Activated T-cell treated with anti-CD3 and anti-CD28 coated beads for 24 hours (primary cell): ENCODE measurements around the gene ADSS1.

Source experiments
- DNase-seq: peaks from one replicate; pipeline ENCODE4 v3.0.0-alpha.2; 2020; ENCODE audit warnings: low read depth

The ADSS1 gene

DNA sequence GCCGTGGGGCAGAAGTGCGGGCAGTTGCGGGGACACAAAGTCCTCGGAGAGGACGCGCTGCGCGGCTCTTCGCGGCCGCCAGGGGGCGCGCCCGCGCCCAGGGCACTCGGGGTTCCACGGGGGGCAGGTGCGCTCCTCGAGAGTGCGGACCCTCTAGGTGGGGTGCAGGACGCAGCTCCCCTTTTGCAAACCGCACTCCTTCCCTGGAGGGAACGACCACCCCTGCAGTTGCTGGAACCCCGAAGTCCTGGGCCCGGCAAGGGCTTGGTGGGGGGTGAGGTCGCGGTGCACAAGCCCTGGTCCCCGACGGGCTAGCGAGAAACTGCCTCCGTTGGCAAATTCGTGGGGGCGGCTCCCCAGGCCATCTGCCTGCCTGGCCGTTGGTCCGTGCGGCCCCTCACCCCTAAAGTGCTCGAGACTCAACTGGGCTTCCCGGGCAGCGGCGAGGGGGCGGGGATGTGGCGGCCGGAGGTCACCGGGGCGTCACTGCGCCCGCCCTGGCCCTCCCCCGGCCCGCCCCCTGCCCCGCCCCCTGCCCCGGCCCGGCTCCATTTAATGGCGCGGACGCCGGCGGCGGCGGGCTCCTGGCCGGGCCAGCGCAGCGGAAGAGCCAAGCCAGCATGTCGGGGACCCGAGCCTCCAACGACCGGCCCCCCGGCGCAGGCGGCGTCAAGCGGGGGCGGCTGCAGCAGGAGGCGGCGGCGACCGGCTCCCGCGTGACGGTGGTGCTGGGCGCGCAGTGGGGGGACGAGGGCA is at the start of gene ADSS1:
TSS of gene ADSS1 (plus strand) at position 579 of the 756 bp plus-strand sequence. CDS start at position 621, 42 bp downstream.
- peak; percentile 30 for DNase-seq

DNA sequence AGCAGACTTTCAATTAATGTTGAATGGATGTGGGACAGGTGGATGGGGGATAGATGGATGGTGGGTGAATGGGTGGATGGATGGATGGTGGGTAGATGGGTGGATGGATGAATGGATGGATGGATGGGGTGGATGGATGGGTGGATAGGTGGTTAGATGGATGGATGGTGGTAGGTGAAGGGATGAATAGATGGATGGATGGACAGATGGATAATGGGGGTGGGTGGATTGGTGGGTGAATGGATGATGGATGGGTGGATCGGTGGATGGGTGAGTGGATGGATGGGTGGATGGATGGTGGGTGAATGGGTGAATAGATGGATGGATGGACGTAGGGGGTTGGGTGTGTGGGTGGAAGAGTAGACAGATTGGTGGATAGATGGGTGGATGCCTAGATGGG is 48.6 kb upstream of the ADSS1 start:
- DNase-seq = no peak

DNA sequence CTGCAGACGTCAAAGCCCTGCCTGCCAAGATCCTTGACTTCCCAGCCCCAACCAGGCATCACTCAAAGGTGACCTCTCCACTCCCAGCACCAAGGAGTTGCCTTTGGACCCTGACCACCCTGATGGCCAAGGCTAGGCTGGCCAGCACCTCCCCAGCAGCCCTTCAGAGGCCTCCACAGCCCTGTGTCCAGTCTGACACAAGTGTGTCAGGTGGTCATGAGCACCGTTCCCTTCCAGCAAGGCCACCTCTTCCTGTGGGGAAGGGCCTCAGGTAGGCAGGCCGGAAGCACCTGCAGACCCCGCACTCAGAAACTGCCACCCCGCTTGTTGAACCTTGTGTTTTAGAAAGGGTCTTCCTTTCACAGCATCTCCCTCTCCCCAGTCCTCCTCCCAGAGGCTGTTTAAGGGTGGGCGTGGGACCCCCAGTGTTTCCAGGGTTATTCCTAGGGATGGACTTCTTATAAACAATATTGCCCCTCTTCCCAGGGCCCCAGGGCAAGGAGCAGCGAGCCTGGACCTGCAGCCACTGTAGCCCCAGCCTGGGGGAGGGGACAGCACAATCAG is 47.8 kb upstream of the ADSS1 start:
- DNase-seq = no peak

DNA sequence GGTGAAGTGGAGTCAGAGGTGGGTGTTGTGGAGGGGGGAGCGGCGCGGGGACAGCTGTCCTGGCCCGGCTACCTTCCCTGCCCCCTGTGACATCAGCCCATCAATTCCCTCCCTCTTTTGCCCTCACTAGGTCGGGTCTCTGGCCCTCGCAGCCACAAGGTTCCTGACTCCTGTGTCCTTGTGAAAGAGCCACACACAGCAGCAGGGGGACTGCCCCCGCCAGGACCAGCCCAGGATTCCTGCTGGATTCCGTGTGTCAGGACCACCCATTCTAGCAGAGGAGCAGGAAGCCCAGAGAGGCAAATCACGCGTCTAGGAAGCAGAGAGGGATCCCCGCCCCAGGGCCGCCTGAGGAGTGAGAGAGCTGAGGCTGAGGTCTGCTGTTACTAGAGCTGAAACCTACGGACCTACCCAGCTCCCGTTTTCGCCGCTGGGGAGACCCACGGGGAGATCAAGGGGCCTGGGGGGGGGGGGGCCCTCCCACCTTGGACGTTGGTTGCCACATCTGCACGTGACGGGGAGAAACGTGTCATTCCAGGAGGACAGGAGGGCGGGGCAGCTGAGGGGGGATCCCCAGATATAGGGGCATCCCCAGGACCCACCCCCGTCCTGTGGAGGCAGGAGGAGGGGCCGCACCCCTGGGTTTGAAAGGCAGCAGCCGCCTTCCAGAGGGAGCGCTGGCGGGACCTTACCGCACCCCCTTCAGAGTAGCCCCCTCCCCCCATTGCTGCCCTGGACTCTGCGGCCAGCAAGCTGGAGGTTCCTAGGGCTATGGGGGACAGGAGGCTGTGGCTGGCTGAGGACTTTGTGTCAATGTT is 47.1 kb upstream of the ADSS1 start:
- DNase-seq = peak; percentile 60

DNA sequence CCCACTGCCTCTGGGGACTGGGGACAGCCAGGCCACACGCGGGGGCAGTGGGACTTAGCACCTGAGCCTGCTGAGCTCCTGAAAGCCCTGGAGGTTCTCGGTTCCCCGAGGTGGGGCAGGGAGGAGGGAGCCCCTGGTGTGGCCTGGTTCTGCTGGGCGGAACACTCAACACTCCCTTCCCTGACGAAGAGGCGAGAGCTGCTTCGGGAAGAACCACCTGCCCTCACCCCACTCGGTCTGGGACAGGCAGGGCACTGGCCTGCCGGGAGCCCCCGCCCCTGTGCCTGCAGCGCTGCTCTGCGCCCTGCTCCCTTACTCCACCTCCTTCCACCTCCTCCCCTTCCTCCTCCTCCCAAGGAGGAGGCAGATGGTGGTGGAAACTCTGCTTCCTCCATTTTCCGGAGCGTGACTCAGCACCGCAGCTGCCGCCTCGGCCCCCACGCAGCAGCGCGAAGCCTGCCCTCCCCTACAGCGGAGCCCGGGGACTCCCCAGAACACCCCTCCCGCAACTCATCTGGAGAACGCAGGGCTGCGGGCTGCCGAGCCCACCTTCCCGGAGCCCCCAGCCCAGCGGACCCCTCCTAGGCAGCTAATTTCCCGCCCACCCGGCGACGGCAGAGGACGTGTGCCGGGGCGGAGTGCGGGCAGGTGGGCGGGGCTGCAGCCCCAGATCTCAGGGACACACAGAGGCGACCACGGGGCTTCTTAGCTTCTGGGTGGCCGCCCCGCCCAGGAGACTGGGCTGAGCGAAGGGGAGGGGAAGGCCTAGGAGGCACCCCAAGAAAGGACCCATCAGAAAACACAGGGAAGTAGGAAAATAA is 46.3 kb upstream of the ADSS1 start:
- peak; percentile 75 for DNase-seq

DNA sequence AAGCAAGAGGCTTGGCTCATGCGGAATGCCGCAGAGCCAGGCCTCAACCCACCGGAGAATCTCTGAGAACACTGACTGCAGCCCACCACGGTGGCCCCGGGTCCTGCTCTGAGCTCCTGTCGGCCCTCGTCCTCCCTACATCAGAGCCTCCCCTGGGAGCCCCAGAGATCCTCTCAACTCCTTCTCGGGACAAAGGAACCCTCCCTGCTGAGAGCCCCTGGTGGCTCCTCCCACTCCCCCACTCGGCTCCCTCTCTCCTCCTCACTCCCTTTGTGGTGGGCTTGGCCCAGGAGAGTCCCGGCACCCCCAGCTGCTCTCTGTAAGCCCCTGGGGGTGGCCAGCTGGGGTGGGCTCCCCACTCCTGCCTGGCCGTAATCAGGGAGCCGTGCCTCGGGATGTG is 45.7 kb upstream of the ADSS1 start:
- no peak for DNase-seq

DNA sequence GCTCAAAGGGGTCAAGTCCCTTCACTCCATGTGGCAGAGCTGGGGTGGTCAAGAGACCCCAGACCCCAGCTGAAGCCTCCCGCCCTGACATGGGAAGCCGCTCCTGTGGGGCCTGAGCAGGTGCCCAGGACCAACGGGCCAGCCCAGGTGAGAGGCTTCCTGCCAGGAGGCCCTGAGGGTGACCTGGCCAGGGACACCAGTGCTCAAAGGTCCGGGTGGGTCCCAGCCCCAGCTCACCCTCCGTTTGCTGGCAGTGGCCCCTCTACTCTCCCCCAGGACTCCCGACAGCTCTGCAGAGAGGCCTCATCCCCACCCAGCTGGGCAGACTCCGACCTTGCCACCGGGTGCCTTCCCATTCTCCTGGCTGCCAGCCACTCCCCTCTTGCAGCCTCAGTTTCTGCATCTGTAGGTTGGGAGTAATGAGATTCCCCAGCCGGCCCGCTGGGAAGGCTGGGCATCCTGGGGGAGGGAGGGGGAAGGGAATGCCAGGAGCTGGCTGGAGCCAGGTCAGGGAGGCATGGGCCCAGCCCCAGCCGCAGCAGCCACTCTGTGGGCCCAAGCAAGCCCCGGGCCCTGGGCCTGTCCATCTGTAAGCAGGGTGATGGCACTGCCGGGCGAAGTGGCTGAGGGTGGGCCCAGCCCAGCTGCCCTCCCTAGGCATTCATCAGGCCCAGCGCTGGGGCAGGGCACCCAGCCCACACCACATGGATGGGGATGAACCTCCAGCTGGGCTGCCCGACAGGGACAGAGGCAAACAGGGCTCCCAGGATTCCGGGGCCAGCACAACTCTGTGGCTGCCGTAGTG is 44.9 kb upstream of the ADSS1 start:
- no peak for DNase-seq

DNA sequence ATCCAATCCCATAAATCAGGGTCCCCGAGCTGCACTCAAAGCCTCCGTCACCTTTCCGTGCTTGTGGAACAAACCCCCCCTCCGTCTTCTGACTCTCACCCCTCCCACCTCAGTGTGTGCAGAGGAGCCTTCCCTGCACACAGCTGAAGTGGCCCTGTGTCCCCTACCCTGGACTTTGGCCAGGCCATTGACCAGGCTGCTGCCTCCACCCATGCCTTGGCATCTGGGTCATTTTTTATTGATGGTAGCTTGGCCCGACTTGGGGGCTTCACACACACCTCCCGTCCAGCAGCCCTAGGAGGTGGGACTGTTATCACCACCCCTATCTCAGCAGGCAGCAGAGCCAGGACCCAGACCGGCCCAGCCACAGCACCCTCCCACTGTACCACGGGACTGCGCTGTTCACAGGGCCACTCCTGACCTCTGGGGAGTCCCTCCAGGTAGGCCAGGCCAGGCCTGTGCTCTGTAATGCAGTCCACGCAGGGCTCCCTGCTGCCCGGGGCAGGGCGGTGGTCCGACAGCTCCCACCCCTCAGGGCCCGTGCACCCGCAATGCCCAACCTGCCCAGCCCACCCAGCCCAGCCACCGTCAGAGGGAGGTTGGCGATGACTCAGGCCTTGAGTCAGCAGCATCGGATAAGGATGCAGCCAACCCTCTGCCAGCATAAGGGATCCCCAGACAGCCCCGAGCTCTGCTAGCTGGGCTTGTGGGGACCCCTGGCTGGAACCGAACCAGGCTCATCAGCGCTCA is 43.8 kb upstream of the ADSS1 start:
- no peak for DNase-seq

DNA sequence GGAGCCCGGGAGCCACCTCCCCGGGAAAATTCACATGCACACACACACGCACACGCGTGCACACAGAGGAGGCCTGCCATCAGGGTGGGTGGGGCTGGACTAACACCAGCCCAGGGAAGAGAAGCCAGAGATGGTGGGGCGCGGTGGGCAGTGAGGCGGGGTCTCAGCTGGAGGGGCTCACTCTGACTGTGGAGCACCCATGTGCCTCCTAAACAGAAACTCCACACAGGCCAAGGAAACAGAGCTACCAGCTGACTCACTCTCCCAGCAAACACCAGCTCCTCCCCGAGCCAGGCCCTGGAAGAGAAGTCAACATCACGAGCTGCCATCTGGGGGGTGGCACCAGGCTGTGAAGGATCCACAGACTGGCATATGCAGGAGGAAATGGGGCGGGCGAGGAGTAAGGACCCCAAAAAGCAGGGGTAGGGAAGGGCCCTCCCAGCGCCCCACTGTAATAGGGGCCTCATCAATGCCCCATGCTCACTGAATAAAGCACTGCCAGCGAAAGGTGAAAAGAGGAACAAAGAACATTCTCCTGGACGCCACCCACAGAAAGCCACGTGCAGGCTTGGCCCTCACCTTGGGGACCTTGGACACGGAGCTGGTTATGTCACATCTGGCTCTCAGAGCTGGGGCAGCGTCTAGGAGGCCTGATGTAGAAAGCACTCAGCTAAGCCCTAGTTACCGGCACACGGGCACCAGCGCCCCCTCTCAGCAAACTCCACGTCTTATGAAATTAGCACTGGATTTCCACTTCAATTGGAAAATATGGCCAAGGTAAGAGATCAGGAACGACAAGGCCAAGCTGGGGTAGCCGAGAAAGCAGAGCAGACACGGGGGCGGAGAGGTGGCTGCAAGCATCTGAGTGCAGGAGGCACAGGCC is 43.0 kb upstream of the ADSS1 start:
- no peak for DNase-seq

DNA sequence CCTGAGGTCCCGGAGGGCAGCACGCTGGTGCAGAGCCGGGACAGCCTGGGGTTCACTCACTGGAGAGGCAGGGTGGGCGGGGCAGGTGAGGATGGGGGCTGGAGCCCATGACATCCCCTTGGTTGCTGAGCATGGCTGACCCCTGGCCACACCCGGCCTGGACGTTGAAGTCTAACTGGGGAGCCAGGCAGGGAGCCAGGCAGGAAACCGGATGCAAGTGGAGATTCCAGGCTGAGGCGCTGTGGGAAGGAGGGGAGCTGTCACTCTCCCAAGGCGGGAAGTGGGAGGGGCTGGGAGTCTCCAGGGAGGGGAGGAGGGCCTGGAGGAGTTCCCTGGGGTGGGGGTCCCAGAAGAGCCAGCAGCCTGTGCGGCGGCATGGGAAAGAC is 42.3 kb upstream of the ADSS1 start:
- no peak for DNase-seq

DNA sequence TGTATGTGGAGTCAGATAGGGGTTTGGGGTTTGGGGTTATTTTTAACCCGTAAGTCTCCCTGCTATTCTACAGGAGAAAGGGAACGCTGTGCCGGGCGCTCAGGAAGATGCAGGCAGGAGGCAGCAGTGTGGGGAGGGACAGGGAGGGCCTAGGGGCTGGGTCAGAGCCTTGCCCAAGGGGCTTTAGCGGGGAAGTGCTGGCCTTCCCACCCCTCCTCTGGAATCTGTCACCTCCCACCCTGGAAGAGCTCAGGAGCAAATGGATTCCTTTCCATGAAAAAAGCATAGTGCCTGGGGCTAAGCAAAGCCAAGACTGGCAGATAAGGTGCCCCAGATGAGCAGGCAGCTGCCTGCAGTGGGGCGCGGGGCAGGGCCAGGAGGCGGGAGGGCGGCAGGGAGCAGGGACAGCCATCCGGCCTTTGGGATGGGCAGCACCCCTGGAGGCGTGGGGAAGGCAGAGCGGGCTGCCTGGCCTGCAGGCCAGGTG is 41.9 kb upstream of the ADSS1 start:
- no peak for DNase-seq

DNA sequence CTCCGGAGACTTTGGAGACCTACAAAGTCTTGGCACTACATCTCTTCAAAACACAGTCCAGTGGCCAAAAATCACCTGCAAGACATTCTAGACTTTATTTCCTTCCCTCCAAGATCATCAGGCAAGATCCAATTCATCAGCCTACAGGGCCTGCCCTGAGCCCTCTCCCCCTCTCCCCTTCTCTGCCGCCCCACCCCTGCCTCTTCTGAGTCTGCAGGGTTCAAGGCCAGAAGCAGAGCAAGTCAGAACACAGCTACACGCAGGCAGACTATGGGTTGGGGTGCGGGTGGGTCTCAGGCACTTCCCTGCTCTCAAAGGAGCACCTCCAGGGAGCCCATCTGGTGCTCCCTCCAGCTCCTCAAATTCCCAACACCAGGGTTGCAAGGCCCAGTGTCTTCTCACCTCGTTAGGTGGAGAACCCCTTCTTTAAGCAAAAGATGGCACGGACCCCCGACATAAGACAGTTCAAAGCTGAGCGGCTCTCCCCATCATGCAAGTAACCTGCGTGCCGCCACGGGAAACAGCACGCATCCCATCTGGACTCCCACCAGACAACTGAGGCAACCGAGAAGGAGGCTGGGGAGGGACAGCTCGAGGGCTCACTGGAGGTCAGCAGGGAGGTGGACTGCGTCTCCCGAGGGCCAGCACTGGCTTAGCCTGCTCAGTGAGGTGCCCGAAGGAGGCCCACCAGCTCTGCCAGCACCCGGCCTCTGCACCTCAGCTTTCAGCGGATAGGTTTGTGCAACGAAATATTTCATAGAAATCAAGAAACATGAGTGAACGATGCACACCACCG is 40.2 kb upstream of the ADSS1 start:
- DNase-seq = no peak

DNA sequence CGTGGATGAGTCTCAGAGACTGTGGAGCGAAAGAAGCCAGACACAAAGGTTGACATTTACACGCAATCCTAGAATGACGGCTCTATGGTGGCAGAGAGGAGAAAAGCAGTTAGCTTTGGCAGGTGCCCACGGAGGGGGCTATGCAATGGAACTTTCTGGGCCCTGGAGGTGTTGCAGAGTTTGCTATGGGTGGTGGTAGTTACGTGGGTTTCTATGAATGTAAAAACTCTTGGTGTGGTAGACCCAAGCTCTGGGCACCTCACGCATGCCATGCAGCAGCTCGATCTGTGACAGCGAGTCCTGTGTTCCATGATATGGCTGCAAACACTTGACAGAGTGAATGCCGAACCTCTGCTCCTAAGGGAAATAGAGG is 39.6 kb upstream of the ADSS1 start:
- no peak for DNase-seq

DNA sequence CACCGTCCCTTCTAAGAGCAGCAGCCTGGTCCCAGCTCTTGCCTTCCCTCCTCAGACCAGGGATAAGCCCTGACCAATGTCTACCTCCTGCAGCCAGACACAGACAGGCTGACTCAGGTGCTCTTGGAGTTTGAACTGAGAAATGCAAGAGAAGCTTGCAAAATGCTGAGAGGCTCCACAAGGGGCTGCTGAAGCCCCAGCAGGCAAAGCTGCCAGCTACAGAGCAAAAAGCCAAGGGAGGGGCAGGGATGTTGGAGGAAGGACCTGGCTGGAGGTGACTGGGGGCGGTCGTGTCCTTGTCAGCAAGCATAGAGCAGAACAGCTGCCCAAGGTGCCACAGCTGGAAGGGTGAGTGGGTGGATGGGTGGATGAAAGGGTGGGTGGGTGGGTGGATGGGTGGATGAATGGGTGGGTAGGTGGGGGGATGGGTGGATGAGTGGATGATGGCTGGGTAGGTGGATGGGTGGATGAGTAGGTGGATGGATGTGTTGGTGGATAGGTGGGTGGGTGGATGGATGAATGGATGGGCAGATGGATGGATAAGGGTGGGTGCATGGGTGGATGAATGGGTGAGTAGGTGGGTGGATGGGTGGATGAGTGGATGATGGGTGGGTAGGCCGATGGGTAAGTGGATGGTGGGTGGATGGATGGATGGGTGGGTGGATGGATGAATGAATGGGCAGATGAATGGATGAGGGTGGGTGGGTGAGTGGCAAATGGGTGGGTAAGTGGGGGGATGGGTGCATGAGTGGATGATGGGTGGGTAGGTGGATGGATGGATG is 38.6 kb upstream of the ADSS1 start:
- no peak for DNase-seq

DNA sequence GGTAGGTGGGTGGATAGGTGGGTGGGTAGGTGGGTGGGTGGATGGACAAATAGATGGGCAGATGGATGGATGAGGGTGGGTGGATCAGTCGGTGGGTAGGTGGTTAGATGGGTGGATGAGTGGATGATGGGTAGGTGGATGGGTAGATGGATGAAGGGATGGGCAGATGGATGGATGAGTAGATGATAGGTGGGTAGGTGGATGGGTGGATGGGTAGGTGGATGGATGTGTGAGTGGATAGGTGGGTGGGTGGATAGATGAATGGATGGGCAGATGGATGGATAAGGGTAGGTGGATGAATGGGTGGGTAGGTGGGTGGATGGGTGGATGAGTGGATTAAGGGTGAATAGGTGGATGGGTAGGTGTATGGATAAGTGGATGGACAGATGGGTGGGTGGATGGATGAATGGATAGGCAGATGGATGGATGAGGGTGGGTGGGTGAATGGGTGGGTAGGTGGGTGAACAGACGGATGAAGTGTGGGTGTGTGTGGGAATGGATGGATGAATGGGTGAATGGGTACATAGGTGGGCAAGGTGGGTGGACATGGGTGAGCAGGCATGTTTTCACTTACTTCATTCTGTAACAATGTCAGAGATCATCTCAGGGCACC is 37.9 kb upstream of the ADSS1 start:
- DNase-seq = no peak

DNA sequence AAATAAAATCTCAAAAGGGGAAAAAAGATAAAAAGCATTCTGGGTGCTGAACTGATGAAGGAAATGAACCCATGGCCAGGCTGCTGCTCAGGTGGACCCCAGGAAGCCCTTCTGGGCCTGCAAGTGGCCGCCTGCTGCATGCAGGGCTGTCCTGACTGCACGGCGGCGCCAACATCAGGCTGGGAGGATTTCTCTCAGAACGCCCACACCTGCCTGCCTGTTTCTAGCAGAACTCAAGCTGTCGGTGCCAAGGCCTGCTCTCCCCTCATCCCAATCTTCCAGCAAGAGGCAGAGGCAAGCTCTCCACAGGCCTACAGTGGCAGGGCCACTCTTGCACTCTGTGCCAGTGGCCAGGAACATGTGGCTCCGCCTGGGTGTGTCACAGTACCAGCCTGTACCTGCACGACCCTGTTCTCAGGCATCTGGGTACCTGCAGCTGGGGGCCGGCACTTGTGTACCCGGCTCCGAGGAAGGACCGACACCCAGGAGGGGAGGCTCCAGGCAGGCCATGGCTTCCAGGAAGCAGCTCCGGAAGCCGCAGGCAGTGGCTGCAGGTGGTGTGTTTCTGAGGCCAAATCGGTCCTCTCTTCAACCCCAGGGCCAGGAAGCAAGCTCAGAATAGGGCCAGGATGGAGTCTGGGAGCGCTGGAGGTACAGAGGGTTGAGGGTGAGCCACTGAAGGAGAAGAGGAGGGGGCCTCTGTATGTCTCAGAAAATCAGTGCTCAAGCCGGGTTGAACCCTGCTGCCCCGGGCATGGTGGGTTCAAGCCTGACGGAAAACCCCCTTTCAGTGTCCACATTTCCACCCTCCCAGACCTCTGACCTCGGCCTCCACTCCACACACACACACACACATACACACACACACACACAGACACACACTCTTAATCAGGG is 37.2 kb upstream of the ADSS1 start:
- no peak for DNase-seq
